Activated naive CD4-positive, alpha-beta T cell treated with anti-CD3 and anti-CD28 coated beads, Interleukin-2, amount 50 U/mL, for 16 hours (primary cell): ENCODE data around the gene TTYH1.

ENCODE experiments used
- DNase-seq: peaks from one replicate; pipeline ENCODE4 v3.0.0-alpha.2; 2020

TTYH1 gene

GRCh38 chr19:54424660-54425381 is 9.6 kb downstream of the TTYH1 start:
- DNase-seq, result no peak

GRCh38 chr19:54425382-54425723 is 10.1 kb downstream of the TTYH1 start:
- no peak for DNase-seq

GRCh38 chr19:54426291-54426931 is 11.1 kb downstream of the TTYH1 start:
- DNase-seq, result no peak

GRCh38 chr19:54427586-54427985 is 12.3 kb downstream of the TTYH1 start:
- DNase-seq, result no peak

- no peak for DNase-seq
Observed at GRCh38 chr19:54428323-54429175, 13.3 kb downstream of the TTYH1 start.

GRCh38 chr19:54429176-54429495 is 13.9 kb downstream of the TTYH1 start:
- DNase-seq, result no peak

- no peak for DNase-seq
Observed at GRCh38 chr19:54429545-54430227, 14.4 kb downstream of the TTYH1 start.

- DNase-seq, result peak; percentile 56
Observed at GRCh38 chr19:54430306-54431254, 15.3 kb downstream of the TTYH1 start.

GRCh38 chr19:54431255-54431838 is 16.1 kb downstream of the TTYH1 start:
- no peak for DNase-seq

GRCh38 chr19:54432144-54432738 is 17.0 kb downstream of the TTYH1 start:
- DNase-seq, result no peak

GRCh38 chr19:54433697-54434096 is 18.4 kb downstream of the TTYH1 start:
- no peak for DNase-seq

GRCh38 chr19:54434112-54434872 is 19.0 kb downstream of the TTYH1 start:
- DNase-seq, result no peak

- no peak for DNase-seq
Observed at GRCh38 chr19:54434873-54435214, 19.6 kb downstream of the TTYH1 start.

- DNase-seq, result no peak
Observed at GRCh38 chr19:54435551-54436016, 20.3 kb downstream of the TTYH1 start.

GRCh38 chr19:54436031-54436523 is 20.8 kb downstream of the TTYH1 start:
- no peak for DNase-seq

- no peak for DNase-seq
Observed at GRCh38 chr19:54436628-54437252, 21.5 kb downstream of the TTYH1 start.

GRCh38 chr19:54439174-54439851 is 24.0 kb downstream of the TTYH1 start:
- DNase-seq, result peak; percentile 32

GRCh38 chr19:54440641-54441040 is 25.4 kb downstream of the TTYH1 start:
- DNase-seq, result no peak

- no peak for DNase-seq
Observed at GRCh38 chr19:54444737-54445136, 29.5 kb downstream of the TTYH1 start.
